ENCODE data around the gene LUM. TPM values are rescaled to one million over a fixed set of nuclear protein-coding genes. Genes with fewer than 3 reads are reported as not detected.

The LUM gene
- total and polyA plus RNA-seq, 2 donors (not counting 3 experiments of a cell fraction or from before 2014, with no cell fraction given): 0.29 to 1.9 TPM

GRCh38 chr12:91077228-91077954 is 33.9 kb downstream of the LUM start:
- Histone ChIP-seq H3K79me2 (ENCODE audit: control insufficient read depth, insufficient read depth, low read length) (no peaks in the 10 kb centered on the region), H3K9ac (replicated peaks; ENCODE audit: extremely low read depth, insufficient read depth, low read length) (no peak overlapping the region), H3K4me3 (replicated peaks in 1 of 3; ENCODE audit: insufficient read depth in 1 of 3, low read depth in 1 of 3, low read length in 3 of 3) (no peak overlapping the region), H3K9me1 (replicated peaks; ENCODE audit: control insufficient read depth, extremely low read depth, insufficient read depth, low read length) (no peaks in the 10 kb centered on the region), H3K27ac (ENCODE audit: insufficient read depth, low read depth, low read length) (no peak overlapping the region), H3K27me3 (ENCODE audit: control insufficient read depth in 2 of 2, insufficient read depth in 2 of 2, low read length in 2 of 2) (no peaks in the 10 kb centered on the region), H4K20me1 (replicated peaks; ENCODE audit: control insufficient read depth, extremely low read depth, insufficient read depth, low read length) (no peaks in the 10 kb centered on the region), H3K4me2 (ENCODE audit: insufficient read depth, low read length) (no peak overlapping the region), H2AFZ (ENCODE audit: low read depth, low read length) (no peak overlapping the region), H3K4me1 (ENCODE audit: control insufficient read depth, extremely low read depth, insufficient read depth, low read length) (no peaks in the 10 kb centered on the region), H3K9me3 (replicated peaks; ENCODE audit: control insufficient read depth, insufficient read depth, low read length) (no peaks in the 10 kb centered on the region), H3K36me3 (ENCODE audit: control insufficient read depth in 2 of 2, extremely low read depth in 1 of 2, insufficient read depth in 2 of 2, low read length in 2 of 2) (no peaks in the 10 kb centered on the region)
- no peak for FAIRE-seq
- dilution Hi-C loops (cut with MboI; ENCODE audit: extremely low pct_ligation_motif_present, low sequenced_read_pairs): no loop called here
- no TSS peak for BruUV-seq (replicated peaks)
- POLR2A ChIA-PET: no interaction called here
- no peak for DNase-seq (ENCODE audit: low read depth, low spot score)
- CTCF ChIA-PET: interaction anchor here (1.9 kb wide), 1 partner anchor 17 kb away, joined by 5 read pairs; no protein-coding TSS in a partner anchor
- intact Hi-C loops (cut with micrococcal nuclease): no loop called here
- TF ChIP-seq JUN (IDR thresholded peaks at IDR 0.05; ENCODE audit: borderline replicate concordance, insufficient read depth, insufficient read length, low read depth) (no peak), POLR2AphosphoS5 (IDR thresholded peaks at IDR 0.05; ENCODE audit: insufficient read depth, low read depth, low read length) (no peak), CTCF (IDR thresholded peaks at IDR 0.05; ENCODE audit: extremely low read depth in 1 of 2, insufficient read depth in 1 of 2, low read depth in 1 of 2, low read length in 2 of 2) (no peak), MAX (IDR thresholded peaks at IDR 0.05; ENCODE audit: insufficient read depth, insufficient read length) (no peak), FOS (IDR thresholded peaks at IDR 0.05; ENCODE audit: borderline replicate concordance, insufficient read depth, low read length) (no peak), EZH2 (IDR thresholded peaks at IDR 0.05; ENCODE audit: borderline replicate concordance, low read depth, low read length, severe bottlenecking) (no peak), GATA2 (IDR thresholded peaks at IDR 0.05; ENCODE audit: insufficient read depth, insufficient read length, low read depth, low read length) (no peak), POLR2A (IDR thresholded peaks at IDR 0.05; ENCODE audit: low read depth, low read length) (no peak), MYC (IDR thresholded peaks at IDR 0.05; ENCODE audit: low read depth, low read length) (no peak)

All from endothelial cell of umbilical vein (primary cell).